NT2/D1 (cell line): Measurements from ENCODE around the gene CCDC85C.

Experiments
- YY1 ChIP-seq: IDR thresholded peaks from 2 replicates; pipeline ENCODE4 v1.6.1; 2011; ENCODE audit not compliant: insufficient read length, insufficient read depth
- ZNF274 ChIP-seq: IDR thresholded peaks from 2 replicates; pipeline ENCODE4 v1.6.1; 2011; ENCODE audit warnings: mild to moderate bottlenecking, low read depth, low read length

- no peak for TF ChIP-seq YY1
- TF ChIP-seq ZNF274: no peak
These were observed 32.5 kb upstream of the CCDC85C start for GRCh38 chr14:99636487-99636886.
